ENCODE results near the gene PDZD2.
"Not testable (repeated sequence)": the region's sequence is repeated elsewhere in the genome, so short reads cannot be mapped to it uniquely, and the experiment has no call there.

PDZD2 gene

DNA sequence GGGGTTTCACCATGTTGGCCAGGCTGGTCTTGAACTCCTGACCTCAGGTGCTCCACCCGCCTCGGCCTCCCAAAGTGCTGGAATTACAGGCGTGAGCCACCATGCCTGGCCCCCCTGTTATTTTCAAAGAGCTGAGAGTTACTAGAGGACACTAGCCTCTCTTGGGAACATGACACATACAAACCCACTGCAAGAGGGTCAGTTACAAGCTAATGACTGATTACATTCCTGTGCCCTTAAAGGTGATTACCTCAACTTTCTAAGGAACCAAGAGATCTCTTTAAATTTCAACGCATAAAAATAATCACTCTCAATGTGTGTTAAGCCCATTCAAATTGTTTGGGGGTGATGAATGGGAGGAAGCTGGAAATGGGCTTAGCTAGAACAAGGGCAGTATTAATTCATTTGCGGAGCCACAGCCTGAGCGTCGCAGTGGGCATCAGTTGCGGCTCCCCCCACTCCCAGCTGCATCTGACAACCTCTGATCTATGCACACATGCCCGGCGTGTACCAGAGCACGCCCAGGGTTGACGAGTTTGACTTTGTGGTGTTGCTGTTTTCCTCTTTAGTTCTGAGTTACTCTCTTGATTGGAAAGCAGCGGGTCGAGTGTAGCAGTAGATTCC is 388.3 kb downstream of the PDZD2 start:
- H3K36me3 Mint-ChIP-seq, result no peaks in the 10 kb centered on the region
- no peaks in the 10 kb centered on the region for H3K4me1 Mint-ChIP-seq (ENCODE audit: low read depth)
- H3K27ac Mint-ChIP-seq, result no peak overlapping the region
- H3K9me3 Mint-ChIP-seq (ENCODE audit: low read depth), result no peaks in the 10 kb centered on the region
- H3K27me3 Mint-ChIP-seq, result no peaks in the 10 kb centered on the region
- no peak overlapping the region for H3K4me3 Mint-ChIP-seq

DNA sequence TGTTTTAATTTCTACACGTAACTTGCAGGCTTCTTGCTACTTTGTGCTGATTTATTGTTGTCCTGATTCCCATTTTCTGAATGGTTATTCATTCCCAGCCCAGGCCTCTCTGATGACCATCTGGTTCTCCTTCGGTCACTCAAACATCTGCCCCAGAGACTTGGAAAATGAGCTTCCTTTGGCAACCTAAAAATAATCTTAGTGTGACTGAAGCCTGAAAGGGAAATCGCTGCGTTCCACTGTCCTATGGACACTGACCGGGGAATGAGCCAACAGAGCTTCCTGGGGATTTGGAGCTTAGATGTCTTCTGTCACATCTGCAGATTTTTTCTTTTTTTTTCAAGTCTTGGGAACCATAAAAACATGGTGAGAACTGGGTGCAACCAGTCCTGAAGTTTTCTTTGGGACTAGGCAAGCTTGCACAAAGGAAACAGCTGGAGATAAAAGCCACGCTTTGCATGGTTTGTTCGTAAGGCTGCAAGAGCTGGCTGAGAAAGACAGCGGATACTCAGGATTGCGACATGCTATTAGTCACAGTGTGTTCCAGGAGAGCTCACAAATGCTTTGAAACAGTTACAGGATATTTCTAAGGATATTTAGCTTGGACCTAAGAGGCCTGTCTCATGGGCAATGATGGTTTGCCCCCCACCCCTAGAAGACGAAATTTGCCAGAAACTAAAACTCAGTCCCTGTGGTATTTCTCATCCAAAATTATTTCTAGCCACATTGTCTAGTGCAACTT is 389.0 kb downstream of the PDZD2 start:
- Mint-ChIP-seq H3K9me3 (ENCODE audit: low read depth) (no peaks in the 10 kb centered on the region), H3K4me3 (no peak overlapping the region), H3K4me1 (ENCODE audit: low read depth) (peaks cover 4% of the 10 kb centered on the region), H3K36me3 (no peaks in the 10 kb centered on the region), H3K27ac (no peak overlapping the region), H3K27me3 (no peaks in the 10 kb centered on the region)

DNA sequence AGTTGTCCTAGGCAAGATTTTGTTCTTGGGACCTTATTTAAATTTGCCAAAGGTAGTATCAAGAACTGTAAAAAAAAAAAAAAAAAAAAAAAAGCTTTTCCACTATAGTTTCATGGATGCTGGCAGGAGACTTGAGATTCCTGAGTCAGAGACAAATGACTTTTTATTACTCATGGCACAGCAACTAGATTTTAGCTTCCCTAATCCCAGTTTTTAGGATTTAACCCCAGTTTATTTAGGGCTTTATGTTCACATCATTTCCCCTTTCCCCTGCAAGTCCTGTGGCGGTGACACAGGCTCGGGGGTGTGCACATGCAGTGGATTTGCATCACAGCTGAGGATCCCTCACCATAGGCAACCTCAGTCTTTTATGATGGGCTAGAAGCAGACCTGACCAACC is 390.3 kb downstream of the PDZD2 start:
- Mint-ChIP-seq H3K4me1 (ENCODE audit: low read depth) (peaks cover 14% of the 10 kb centered on the region), H3K27me3 (no peaks in the 10 kb centered on the region), H3K27ac (no peak overlapping the region), H3K4me3 (no peak overlapping the region), H3K36me3 (no peaks in the 10 kb centered on the region), H3K9me3 (ENCODE audit: low read depth) (no peaks in the 10 kb centered on the region)

DNA sequence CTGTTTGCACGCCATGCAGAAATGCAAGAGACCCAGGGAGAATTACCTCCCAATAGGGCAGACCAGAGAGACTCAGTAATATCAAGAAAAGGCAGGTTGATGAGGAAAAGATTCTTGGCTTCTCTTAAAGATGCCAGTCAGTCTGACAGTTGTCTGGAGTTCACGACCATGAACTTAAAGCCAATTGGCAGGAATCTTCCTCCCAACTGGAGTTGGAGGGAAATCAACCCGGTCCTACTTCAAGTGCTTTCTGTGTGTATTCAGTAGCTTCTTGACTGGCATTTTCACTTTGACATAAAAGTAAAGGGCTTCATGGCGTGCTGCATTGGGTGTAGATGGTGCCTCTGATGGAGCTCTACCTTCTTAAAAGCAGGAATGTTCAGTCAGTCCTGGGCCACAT is 390.9 kb downstream of the PDZD2 start:
- no peaks in the 10 kb centered on the region for H3K36me3 Mint-ChIP-seq
- no peak overlapping the region for H3K4me3 Mint-ChIP-seq
- H3K4me1 Mint-ChIP-seq (ENCODE audit: low read depth), result peaks cover 14% of the 10 kb centered on the region
- no peak overlapping the region for H3K27ac Mint-ChIP-seq
- H3K9me3 Mint-ChIP-seq (ENCODE audit: low read depth), result no peaks in the 10 kb centered on the region
- no peaks in the 10 kb centered on the region for H3K27me3 Mint-ChIP-seq

DNA sequence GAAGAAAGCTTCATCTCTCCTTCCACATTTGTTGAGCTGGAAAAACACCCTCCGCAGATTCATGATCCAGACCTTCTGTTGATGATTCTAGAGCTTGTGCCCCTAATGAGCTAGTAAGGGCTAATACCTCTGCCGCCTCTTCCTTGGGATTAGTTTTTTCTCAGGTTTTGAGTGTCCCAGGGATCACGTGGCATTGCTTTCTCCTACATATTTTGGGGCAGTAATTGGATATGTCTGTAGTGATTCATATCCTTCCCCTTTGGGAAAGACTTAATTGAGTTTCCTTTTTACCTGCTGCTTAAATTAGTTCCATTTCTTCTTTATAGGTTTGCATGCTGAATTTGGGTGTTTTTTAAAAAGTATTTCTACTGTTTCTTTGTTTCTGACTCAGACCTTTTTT is 391.3 kb downstream of the PDZD2 start:
- Mint-ChIP-seq H3K27ac (no peak overlapping the region), H3K27me3 (no peaks in the 10 kb centered on the region), H3K36me3 (no peaks in the 10 kb centered on the region), H3K9me3 (ENCODE audit: low read depth) (no peaks in the 10 kb centered on the region), H3K4me3 (no peak overlapping the region), H3K4me1 (ENCODE audit: low read depth) (peaks cover 14% of the 10 kb centered on the region)

DNA sequence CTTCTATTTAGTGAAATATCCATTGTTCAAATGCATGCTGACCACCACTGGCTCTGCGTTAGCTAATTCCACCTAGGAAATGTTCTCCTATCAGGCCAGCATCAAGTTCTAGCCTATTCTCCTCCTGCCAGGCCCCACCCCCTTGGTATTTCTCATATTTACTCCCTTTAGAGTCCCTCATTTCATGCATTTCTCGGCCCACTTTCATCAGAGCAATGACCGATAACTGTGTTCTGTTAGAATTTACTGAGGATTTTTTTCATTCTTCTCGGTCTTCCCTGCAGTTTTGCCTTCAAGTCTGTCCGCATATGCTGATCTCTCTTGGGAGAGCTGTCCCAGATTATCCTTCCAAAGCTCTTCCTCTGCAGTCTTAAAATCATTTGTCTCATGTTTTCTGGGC is 391.8 kb downstream of the PDZD2 start:
- Mint-ChIP-seq H3K27me3 (no peaks in the 10 kb centered on the region), H3K36me3 (no peaks in the 10 kb centered on the region), H3K4me1 (ENCODE audit: low read depth) (peaks cover 14% of the 10 kb centered on the region), H3K4me3 (no peak overlapping the region), H3K27ac (no peak overlapping the region), H3K9me3 (ENCODE audit: low read depth) (no peaks in the 10 kb centered on the region)

DNA sequence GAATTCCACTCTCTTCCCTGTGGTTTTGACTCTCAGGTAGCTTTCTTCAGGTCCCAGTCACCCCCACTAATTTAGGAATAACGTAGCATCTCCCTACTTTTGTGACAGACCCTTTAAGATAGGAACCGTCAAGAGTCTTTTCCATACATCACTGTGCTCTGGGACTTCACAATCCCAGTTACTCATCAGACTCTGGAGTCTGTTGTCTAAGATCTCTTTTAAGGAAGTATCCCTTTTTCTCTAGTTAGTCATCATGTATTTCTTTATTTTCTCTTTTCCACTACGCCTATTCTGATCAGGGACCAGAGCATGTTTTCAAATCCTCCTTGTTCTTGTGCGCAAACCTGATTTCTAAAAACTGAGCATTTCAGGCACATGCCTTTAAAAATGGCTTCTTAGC is 392.2 kb downstream of the PDZD2 start:
- Mint-ChIP-seq H3K4me3 (no peak overlapping the region), H3K36me3 (no peaks in the 10 kb centered on the region), H3K27me3 (no peaks in the 10 kb centered on the region), H3K9me3 (ENCODE audit: low read depth) (no peaks in the 10 kb centered on the region), H3K27ac (no peak overlapping the region), H3K4me1 (ENCODE audit: low read depth) (peaks cover 14% of the 10 kb centered on the region)

DNA sequence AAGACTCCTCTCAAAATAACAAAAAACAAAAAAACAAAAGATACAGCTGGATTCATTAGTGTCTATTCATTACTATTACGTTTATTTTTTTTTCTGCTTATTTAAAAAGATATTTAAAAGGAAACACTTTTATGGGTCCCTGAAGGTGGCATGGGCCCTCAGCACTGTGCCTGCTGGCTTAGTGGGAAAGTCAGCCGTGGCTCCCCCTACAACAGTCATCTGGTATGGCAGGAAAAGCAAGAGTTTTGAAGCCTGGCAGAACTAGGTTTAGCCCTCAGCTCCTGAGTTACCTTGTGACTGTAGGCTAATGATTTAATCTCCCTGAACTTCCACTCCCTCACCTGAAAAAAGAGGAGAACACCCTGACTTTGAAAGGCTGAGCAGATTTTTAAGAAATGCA is 399.6 kb downstream of the PDZD2 start:
- H3K4me3 Mint-ChIP-seq, result no peak overlapping the region
- no peaks in the 10 kb centered on the region for H3K9me3 Mint-ChIP-seq (ENCODE audit: low read depth)
- H3K27ac Mint-ChIP-seq, result no peak overlapping the region
- no peaks in the 10 kb centered on the region for H3K36me3 Mint-ChIP-seq
- H3K27me3 Mint-ChIP-seq, result no peaks in the 10 kb centered on the region
- H3K4me1 Mint-ChIP-seq (ENCODE audit: low read depth), result peaks cover 3% of the 10 kb centered on the region

DNA sequence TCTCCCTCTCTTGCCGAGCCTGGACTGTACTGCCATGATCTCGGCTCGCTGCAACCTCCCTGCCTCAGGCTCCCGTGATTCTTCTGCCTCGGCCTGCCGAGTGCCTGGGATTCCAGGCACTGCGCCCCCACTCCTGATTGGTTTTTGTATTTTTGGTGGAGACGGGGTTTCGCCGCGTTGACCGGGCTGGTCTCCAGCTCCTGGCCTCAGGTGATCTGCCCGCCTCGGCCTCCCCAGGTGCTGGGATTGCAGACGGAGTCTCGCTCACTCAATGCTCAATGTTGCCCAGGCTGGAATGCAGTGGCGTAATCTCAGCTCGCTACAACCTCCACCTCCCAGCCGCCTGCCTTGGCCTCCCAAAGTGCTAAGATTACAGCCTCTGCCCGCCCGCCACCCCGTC is 400.2 kb downstream of the PDZD2 start:
- H3K27me3 Mint-ChIP-seq; H3K4me3 Mint-ChIP-seq; H3K4me1 Mint-ChIP-seq (ENCODE audit: low read depth); H3K27ac Mint-ChIP-seq; H3K36me3 Mint-ChIP-seq; H3K9me3 Mint-ChIP-seq (ENCODE audit: low read depth): not testable (repeated sequence)

DNA sequence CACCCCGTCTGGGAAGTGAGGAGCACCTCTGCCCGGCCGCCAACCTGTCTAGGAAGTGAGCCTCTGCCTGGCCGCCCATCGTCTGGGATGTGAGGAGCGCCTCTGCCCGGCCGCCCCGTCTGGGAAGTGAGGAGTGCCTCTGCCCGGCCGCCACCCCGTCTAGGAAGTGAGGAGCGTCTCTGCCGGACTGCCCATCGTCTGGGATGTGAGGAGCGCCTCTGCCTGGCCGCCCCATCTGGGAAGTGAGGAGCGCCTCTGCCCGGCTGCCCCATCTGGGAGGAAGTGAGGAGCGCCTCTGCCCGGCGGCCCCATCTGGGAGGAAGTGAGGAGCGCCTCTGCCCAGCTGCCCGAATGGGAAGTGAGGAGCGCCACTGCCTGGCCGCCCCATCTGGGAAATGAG is 400.7 kb downstream of the PDZD2 start:
- H3K27ac Mint-ChIP-seq; H3K27me3 Mint-ChIP-seq; H3K36me3 Mint-ChIP-seq; H3K9me3 Mint-ChIP-seq (ENCODE audit: low read depth); H3K4me3 Mint-ChIP-seq; H3K4me1 Mint-ChIP-seq (ENCODE audit: low read depth): not testable (repeated sequence)

DNA sequence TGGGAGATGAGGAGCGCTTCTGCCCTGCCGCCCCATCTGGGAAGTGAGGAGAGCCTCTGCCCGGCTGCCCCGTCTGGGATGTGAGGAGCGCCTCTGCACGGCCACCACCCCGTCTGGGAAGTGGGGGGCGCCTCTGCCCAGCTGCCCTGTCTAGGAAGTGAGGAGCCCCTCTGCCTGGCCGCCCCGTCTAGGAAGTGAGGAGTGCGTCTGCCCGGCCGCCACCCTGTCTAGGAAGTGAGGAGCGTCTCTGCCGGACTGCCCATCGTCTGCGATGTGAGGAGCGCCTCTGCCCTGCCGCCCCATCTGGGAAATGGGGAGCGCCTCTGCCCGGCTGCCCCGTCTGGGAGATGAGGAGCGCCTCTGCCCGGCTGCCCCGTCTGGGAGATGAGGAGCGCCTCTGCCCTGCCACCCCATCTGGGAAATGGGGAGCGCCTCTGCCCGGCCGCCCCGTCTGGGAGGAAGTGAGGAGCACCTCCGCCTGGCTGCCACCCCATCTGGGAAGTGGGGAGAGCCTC is 401.3 kb downstream of the PDZD2 start:
- not testable (repeated sequence) for H3K4me3 Mint-ChIP-seq; H3K4me1 Mint-ChIP-seq (ENCODE audit: low read depth); H3K9me3 Mint-ChIP-seq (ENCODE audit: low read depth); H3K27ac Mint-ChIP-seq; H3K36me3 Mint-ChIP-seq; H3K27me3 Mint-ChIP-seq

DNA sequence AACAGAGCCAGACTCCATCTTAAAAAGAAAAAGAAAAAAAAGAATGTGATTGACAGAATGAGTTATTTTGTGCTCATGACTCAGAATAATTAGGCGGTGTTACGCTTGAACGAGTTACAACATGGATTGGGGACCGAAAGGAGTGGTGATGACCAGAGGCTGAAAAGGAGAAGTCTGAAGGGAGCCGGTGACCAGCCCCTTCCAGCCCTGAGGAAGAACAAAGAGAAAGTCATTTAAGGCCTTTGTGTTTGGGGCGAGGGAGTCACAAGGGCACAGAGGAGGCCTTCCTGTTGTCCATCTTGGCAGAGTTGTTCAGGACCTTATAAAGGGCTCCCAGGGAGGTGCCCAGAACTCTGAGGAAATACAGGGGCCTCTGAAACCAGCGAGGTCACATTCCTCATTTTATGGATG is 403.6 kb downstream of the PDZD2 start:
- H3K9me3 Mint-ChIP-seq (ENCODE audit: low read depth), result no peaks in the 10 kb centered on the region
- H3K27me3 Mint-ChIP-seq, result peaks cover 2% of the 10 kb centered on the region
- H3K36me3 Mint-ChIP-seq, result no peaks in the 10 kb centered on the region
- H3K4me1 Mint-ChIP-seq (ENCODE audit: low read depth), result no peaks in the 10 kb centered on the region
- no peak overlapping the region for H3K27ac Mint-ChIP-seq
- H3K4me3 Mint-ChIP-seq, result no peak overlapping the region

DNA sequence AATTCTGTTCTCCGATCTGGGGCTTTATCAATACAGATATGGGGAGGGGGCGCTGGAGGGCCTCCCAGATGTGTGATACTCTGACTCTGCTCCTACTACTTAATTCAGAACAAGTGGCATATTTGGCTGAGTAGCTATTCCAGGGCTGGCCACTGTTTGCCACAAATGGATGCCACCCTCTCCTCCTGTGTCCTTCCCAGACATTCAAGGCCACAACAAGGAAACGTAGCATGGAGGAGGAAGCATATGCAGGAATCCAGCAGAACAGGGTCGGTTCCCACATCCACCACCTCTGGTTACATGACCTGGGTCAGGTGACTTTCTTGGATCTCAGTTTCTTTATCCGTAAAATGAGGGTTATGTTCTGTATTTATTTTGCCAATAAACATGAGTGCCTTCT is 404.2 kb downstream of the PDZD2 start:
- Mint-ChIP-seq H3K4me3 (no peak overlapping the region), H3K27me3 (peaks cover 2% of the 10 kb centered on the region), H3K9me3 (ENCODE audit: low read depth) (no peaks in the 10 kb centered on the region), H3K36me3 (no peaks in the 10 kb centered on the region), H3K27ac (no peak overlapping the region), H3K4me1 (ENCODE audit: low read depth) (no peaks in the 10 kb centered on the region)

DNA sequence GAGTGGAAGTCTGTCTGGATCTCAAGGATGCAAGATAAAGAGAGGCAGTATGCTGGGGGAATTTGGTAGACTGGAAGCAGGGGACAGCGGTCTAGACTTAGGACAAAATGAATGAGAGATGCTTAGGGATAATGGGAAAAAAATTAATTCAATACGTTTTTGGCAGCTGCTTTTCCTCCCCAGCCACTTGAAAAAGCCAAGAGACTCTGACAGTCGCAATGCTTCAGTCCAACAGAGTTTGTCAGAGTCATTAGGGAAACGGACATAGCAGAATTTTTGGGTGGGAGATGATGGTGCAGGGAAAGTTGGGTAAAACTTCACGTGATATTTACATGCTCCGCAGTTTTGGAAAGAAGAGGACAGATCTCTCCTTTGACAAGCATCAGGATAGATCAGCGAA is 405.5 kb downstream of the PDZD2 start:
- H3K27ac Mint-ChIP-seq, result no peak overlapping the region
- H3K4me1 Mint-ChIP-seq (ENCODE audit: low read depth), result no peaks in the 10 kb centered on the region
- peaks cover 2% of the 10 kb centered on the region for H3K27me3 Mint-ChIP-seq
- H3K9me3 Mint-ChIP-seq (ENCODE audit: low read depth), result no peaks in the 10 kb centered on the region
- H3K4me3 Mint-ChIP-seq, result no peak overlapping the region
- no peaks in the 10 kb centered on the region for H3K36me3 Mint-ChIP-seq

DNA sequence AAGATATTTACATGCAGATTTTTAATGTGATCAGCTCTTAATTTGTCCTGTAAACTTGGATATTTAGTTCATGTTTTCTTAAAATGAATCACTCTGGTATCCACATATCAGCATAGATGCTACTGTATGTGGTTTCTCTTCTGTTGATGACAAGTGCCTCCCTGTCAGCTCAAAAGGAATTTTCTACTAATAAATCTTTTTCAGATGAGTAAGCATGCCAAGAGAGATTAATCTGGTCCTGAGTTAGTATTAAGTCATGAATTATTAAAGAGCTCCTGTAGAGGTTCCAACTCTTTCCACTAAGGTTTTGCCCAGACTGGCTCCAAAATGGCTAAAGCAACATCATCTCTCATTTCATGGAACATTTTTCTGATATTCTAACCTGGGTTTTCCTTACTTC is 406.0 kb downstream of the PDZD2 start:
- H3K9me3 Mint-ChIP-seq (ENCODE audit: low read depth), result no peaks in the 10 kb centered on the region
- no peaks in the 10 kb centered on the region for H3K4me1 Mint-ChIP-seq (ENCODE audit: low read depth)
- H3K27ac Mint-ChIP-seq, result no peak overlapping the region
- no peaks in the 10 kb centered on the region for H3K36me3 Mint-ChIP-seq
- peaks cover 2% of the 10 kb centered on the region for H3K27me3 Mint-ChIP-seq
- no peak overlapping the region for H3K4me3 Mint-ChIP-seq

DNA sequence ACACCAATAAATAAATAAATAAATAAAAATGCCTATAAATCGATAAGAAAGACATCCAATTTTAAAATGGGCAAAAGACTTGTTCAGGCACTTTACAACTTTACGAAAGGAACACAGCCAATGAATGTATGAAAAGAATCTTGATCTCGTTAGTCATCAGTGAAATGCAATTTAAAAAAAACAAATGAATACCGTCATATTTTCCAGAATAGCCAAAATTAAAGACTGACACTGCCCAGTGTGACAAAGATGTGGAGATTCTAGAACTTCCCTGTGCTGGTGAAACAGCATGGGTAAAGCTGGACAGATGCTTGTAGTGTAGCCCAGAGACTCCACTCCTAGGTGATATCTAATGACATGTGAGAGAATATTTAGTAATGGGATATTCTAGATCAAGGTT is 408.1 kb downstream of the PDZD2 start:
- Mint-ChIP-seq H3K27ac (no peak overlapping the region), H3K9me3 (ENCODE audit: low read depth) (no peaks in the 10 kb centered on the region)

More for the DNA sequence above, 408.1 kb downstream of the PDZD2 start:
- peaks cover 2% of the 10 kb centered on the region for H3K27me3 Mint-ChIP-seq
- no peaks in the 10 kb centered on the region for H3K4me1 Mint-ChIP-seq (ENCODE audit: low read depth)
- H3K4me3 Mint-ChIP-seq, result no peak overlapping the region
- no peaks in the 10 kb centered on the region for H3K36me3 Mint-ChIP-seq
